ENCODE measurements around the gene OPN3. TPM values are rescaled to one million over a fixed set of nuclear protein-coding genes. Genes with fewer than 3 reads are reported as not detected.

The OPN3 gene
- total and polyA plus RNA-seq, 2 donors (not counting 3 experiments of a cell fraction or from before 2014, with no cell fraction given) = 16.1 to 23.9 TPM

DNA sequence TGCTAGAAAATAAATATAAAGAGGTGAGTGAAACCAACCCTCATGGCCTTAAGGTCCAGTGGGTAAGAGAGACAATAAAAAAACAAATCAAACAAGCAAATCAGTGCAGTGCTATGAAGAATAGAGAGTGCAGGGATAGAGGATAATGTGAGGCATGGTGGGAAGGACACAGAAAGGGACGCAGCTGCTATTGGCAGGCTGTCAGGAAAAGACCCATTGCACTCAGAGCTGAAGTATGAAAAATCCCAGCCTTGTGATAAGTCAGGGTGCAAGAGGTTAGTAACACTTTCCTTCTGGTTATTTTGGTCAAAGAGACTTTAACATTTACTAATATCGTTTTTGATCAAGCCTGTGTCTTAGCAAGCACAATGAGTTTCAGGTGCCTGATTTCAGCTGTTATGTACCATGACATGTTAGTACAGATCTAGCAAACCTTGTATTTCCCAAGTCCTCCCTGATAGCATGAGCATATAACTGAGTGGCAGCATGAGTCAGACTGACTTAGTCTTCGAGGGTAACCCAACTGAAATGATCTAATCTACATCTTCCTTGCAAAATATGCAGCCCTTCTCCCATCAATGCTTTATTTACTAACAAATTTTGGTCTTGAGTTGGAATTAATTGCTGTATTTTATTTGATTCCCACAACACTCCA is 31.7 kb downstream of the OPN3 start:
- Histone ChIP-seq H3K9me1 (replicated peaks; ENCODE audit: control insufficient read depth, extremely low read depth, insufficient read depth, low read length) (no peaks in the 10 kb centered on the region), H3K36me3 (ENCODE audit: control insufficient read depth in 2 of 2, extremely low read depth in 1 of 2, insufficient read depth in 2 of 2, low read length in 2 of 2) (no peaks in the 10 kb centered on the region), H3K9ac (replicated peaks; ENCODE audit: extremely low read depth, insufficient read depth, low read length) (no peak overlapping the region), H3K4me3 (replicated peaks in 1 of 3; ENCODE audit: insufficient read depth in 1 of 3, low read depth in 1 of 3, low read length in 3 of 3) (no peak overlapping the region), H2AFZ (ENCODE audit: low read depth, low read length) (no peak overlapping the region), H3K79me2 (ENCODE audit: control insufficient read depth, insufficient read depth, low read length) (no peaks in the 10 kb centered on the region), H3K27ac (ENCODE audit: insufficient read depth, low read depth, low read length) (no peak overlapping the region), H3K4me2 (ENCODE audit: insufficient read depth, low read length) (no peak overlapping the region), H3K4me1 (ENCODE audit: control insufficient read depth, extremely low read depth, insufficient read depth, low read length) (peaks cover 44% of the 10 kb centered on the region), H3K9me3 (replicated peaks; ENCODE audit: control insufficient read depth, insufficient read depth, low read length) (no peaks in the 10 kb centered on the region), H3K27me3 (ENCODE audit: control insufficient read depth in 2 of 2, insufficient read depth in 2 of 2, low read length in 2 of 2) (no peaks in the 10 kb centered on the region), H4K20me1 (replicated peaks; ENCODE audit: control insufficient read depth, extremely low read depth, insufficient read depth, low read length) (no peaks in the 10 kb centered on the region)
- intact Hi-C loops (cut with micrococcal nuclease) = no loop called here
- FAIRE-seq = no peak
- ChIA-PET CTCF (interaction anchor here (1.1 to 3.4 kb wide), 3 partner anchors 18 to 390 kb away, joined by 3 to 26 read pairs (median 4); partner anchors contain the start of gene MAP1LC3C), POLR2A (no interaction called here)
- dilution Hi-C loops (cut with MboI; ENCODE audit: extremely low pct_ligation_motif_present, low sequenced_read_pairs) = no loop called here
- TF ChIP-seq POLR2A (IDR thresholded peaks at IDR 0.05; ENCODE audit: low read depth, low read length) (no peak), FOS (IDR thresholded peaks at IDR 0.05; ENCODE audit: borderline replicate concordance, insufficient read depth, low read length) (peak; percentile 59)
- no TSS peak for BruUV-seq (replicated peaks)
- peak; percentile 72 for DNase-seq (ENCODE audit: low read depth, low spot score)

DNA sequence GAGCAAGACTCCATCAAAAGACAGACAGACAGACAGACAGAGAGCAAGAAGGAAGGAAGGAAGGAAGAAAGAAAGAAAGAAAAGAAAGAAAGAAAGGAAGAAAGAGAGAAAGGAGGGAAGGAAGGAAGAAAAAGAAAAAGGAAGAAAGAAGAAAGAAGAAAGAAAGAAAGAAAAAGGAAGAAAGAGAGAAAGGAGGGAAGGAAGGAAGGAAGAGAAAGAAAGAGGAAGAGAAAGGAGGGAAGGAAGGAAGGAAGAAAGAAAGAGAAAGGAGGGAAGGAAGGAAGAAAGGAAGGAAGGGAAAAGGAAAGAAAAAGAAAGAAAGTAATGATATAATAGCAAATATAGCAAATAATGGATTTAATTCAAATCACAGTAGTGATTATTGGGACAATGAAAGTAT is 32.7 kb downstream of the OPN3 start:
- FAIRE-seq (no peak), DNase-seq (ENCODE audit: low read depth, low spot score) (no peak)
- POLR2A ChIA-PET = no interaction called here
- H3K27me3 ChIP-seq (ENCODE audit: control insufficient read depth in 2 of 2, insufficient read depth in 2 of 2, low read length in 2 of 2) = no peaks in the 10 kb centered on the region
- H3K9me3 ChIP-seq (replicated peaks; ENCODE audit: control insufficient read depth, insufficient read depth, low read length) = no peaks in the 10 kb centered on the region
- no peaks in the 10 kb centered on the region for H3K79me2 ChIP-seq (ENCODE audit: control insufficient read depth, insufficient read depth, low read length)
- no peak overlapping the region for H3K4me3 ChIP-seq (replicated peaks in 1 of 3; ENCODE audit: insufficient read depth in 1 of 3, low read depth in 1 of 3, low read length in 3 of 3)
- BruUV-seq (replicated peaks) = no TSS peak
- H2AFZ ChIP-seq (ENCODE audit: low read depth, low read length) = no peak overlapping the region
- H3K4me1 ChIP-seq (ENCODE audit: control insufficient read depth, extremely low read depth, insufficient read depth, low read length) = peaks cover 36% of the 10 kb centered on the region
- no peak for TF ChIP-seq POLR2AphosphoS5 (IDR thresholded peaks at IDR 0.05; ENCODE audit: insufficient read depth, low read depth, low read length)
- intact Hi-C loops (cut with micrococcal nuclease) (no loop called here), dilution Hi-C loops (cut with MboI; ENCODE audit: extremely low pct_ligation_motif_present, low sequenced_read_pairs) (no loop called here)
- no peaks in the 10 kb centered on the region for H4K20me1 ChIP-seq (replicated peaks; ENCODE audit: control insufficient read depth, extremely low read depth, insufficient read depth, low read length)
- no peaks in the 10 kb centered on the region for H3K9me1 ChIP-seq (replicated peaks; ENCODE audit: control insufficient read depth, extremely low read depth, insufficient read depth, low read length)
- CTCF ChIA-PET = interaction anchor here (1.2 kb wide), 1 partner anchor 33 kb away, joined by 3 read pairs; the partner anchor contains the start of genes CHML and OPN3
- H3K27ac ChIP-seq (ENCODE audit: insufficient read depth, low read depth, low read length) = no peak overlapping the region
- H3K9ac ChIP-seq (replicated peaks; ENCODE audit: extremely low read depth, insufficient read depth, low read length) = no peak overlapping the region
- no peak overlapping the region for H3K4me2 ChIP-seq (ENCODE audit: insufficient read depth, low read length)
- no peaks in the 10 kb centered on the region for H3K36me3 ChIP-seq (ENCODE audit: control insufficient read depth in 2 of 2, extremely low read depth in 1 of 2, insufficient read depth in 2 of 2, low read length in 2 of 2)
